ENCODE measurements around the gene GPR39. TPM values are rescaled to one million over a fixed set of nuclear protein-coding genes. Genes with fewer than 3 reads are reported as not detected.
A peak's percentile ranks its signal among the peaks of the same experiment; 100 is the strongest.

GPR39 gene
- total RNA-seq, 4 donors from 2014 or later: 2.8 to 9.7 (median 5.4) TPM

DNA sequence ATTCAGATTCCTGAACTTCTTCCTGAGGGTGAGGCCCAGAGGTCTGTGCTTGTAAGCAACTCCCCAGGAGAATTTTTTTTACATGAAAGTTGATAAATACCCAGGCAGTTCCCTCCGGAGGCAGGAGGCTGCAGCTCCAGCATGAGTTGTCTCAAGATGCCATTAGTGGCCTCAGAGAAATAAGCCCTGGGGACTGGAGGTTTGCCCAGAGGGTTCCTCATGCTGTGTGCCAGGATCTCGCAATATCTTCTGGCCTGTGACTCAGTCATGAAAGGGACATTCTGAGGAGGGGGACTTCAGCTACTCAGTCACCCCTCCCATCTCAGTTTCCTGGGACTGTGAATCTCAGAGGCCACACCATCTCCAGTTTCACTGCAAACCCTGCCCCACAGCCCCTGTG is 203.5 kb downstream of the GPR39 start:
- peaks cover 26 to 33% of the 10 kb centered on the region in 2 donors for H3K4me1 ChIP-seq
- H3K36me3 ChIP-seq: no peaks in the 10 kb centered on the region
- no peak overlapping the region for H3K27ac ChIP-seq
- TF ChIP-seq, protein P1, sequence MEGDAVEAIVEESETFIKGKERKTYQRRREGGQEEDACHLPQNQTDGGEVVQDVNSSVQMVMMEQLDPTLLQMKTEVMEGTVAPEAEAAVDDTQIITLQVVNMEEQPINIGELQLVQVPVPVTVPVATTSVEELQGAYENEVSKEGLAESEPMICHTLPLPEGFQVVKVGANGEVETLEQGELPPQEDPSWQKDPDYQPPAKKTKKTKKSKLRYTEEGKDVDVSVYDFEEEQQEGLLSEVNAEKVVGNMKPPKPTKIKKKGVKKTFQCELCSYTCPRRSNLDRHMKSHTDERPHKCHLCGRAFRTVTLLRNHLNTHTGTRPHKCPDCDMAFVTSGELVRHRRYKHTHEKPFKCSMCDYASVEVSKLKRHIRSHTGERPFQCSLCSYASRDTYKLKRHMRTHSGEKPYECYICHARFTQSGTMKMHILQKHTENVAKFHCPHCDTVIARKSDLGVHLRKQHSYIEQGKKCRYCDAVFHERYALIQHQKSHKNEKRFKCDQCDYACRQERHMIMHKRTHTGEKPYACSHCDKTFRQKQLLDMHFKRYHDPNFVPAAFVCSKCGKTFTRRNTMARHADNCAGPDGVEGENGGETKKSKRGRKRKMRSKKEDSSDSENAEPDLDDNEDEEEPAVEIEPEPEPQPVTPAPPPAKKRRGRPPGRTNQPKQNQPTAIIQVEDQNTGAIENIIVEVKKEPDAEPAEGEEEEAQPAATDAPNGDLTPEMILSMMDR (IDR thresholded peaks at IDR 0.05): no peak
- TF ChIP-seq POLR2A (IDR thresholded peaks at IDR 0.05): no peak
- H3K4me3 ChIP-seq (replicated peaks in 1 of 3): no peak overlapping the region
- no peaks in the 10 kb centered on the region for H3K27me3 ChIP-seq
- 40 to 57% methylated on average over 2 of the region's 2 CpGs for WGBS, 2 donors
- no peaks in the 10 kb centered on the region for H3K9me3 ChIP-seq
- DNase-seq: peak in 1 of 2 donors; percentile 43
- intact Hi-C loops (cut with DNase I): no loop called here

GRCh38 chr2:132621131-132621875 is 204.7 kb downstream of the GPR39 start:
- Histone ChIP-seq H3K4me3 (replicated peaks in 1 of 3) (no peak overlapping the region), H3K4me1 (peaks cover 18 to 25% of the 10 kb centered on the region in 2 donors), H3K36me3 (no peaks in the 10 kb centered on the region), H3K9me3 (no peaks in the 10 kb centered on the region), H3K27ac (peak overlapping the region in 1 of 3 donors; percentile 6), H3K27me3 (no peaks in the 10 kb centered on the region)
- intact Hi-C loops (cut with DNase I): no loop called here
- 41 to 55% methylated on average over 8 of the region's 8 CpGs for WGBS, 2 donors
- TF ChIP-seq, protein P1 (IDR thresholded peaks at IDR 0.05): no peak
- no peak for TF ChIP-seq POLR2A (IDR thresholded peaks at IDR 0.05)
- peak; percentile 43 to 62 for DNase-seq

- no peak for DNase-seq
- intact Hi-C loops (cut with DNase I): no loop called here
- no peaks in the 10 kb centered on the region for H3K9me3 ChIP-seq
- 78 to 84% methylated on average over 9 of the region's 9 CpGs for WGBS, 2 donors
- H3K4me1 ChIP-seq: peaks cover 15 to 19% of the 10 kb centered on the region in 2 donors
- H3K4me3 ChIP-seq (replicated peaks in 1 of 3): no peak overlapping the region
- no peaks in the 10 kb centered on the region for H3K36me3 ChIP-seq
- TF ChIP-seq POLR2A (IDR thresholded peaks at IDR 0.05): no peak
- TF ChIP-seq, protein P1 (IDR thresholded peaks at IDR 0.05): no peak
- no peak overlapping the region for H3K27ac ChIP-seq
- H3K27me3 ChIP-seq: no peaks in the 10 kb centered on the region
These were observed 206.7 kb downstream of the GPR39 start for GRCh38 chr2:132623096-132623839.

GRCh38 chr2:132627536-132627935 is 210.9 kb downstream of the GPR39 start:
- Histone ChIP-seq H3K4me1 (no peaks in the 10 kb centered on the region), H3K36me3 (no peaks in the 10 kb centered on the region), H3K27me3 (no peaks in the 10 kb centered on the region), H3K27ac (no peak overlapping the region), H3K4me3 (replicated peaks in 1 of 3) (no peak overlapping the region), H3K9me3 (no peaks in the 10 kb centered on the region)
- TF ChIP-seq, protein P1 (IDR thresholded peaks at IDR 0.05): no peak
- TF ChIP-seq POLR2A (IDR thresholded peaks at IDR 0.05): no peak
- WGBS, 2 donors: 79 to 87% methylated on average over 3 of the region's 3 CpGs
- no peak for DNase-seq
- intact Hi-C loops (cut with DNase I): no loop called here

Measured in thyroid gland (tissue), 4 donors.